Mammary epithelial cell (primary cell): ENCODE measurements around the gene LHX4.

Source experiments
- CTCF ChIP-seq, 2 donors: IDR thresholded peaks in 1 of 2; conservative IDR thresholded peaks in 1 of 2; 2 replicates each; pipeline ENCODE4 v1.5.1; 2011 to 2012; ENCODE audit warnings: inconsistent platforms in 2 of 2, low read length in 2 of 2, mild to moderate bottlenecking in 2 of 2, control low read depth in 1 of 2, low read depth in 1 of 2; ENCODE audit not compliant: insufficient read depth in 1 of 2; ENCODE audit errors: extremely low read depth in 1 of 2
- EZH2 ChIP-seq: IDR thresholded peaks from 2 replicates; pipeline ENCODE4 v1.6.1; 2012; ENCODE audit warnings: low read length, inconsistent platforms, borderline replicate concordance

GRCh38 chr1:180236698-180237509, 6.8 kb downstream of the LHX4 start:
- TF ChIP-seq EZH2 (peak; percentile 46), CTCF (conservative IDR thresholded peaks at IDR 0.05 in 1 of 2, IDR thresholded peaks at IDR 0.05 in 1 of 2; ENCODE audit: extremely low read depth in 1 of 2, insufficient read depth in 1 of 2, low read depth in 1 of 2, low read length in 2 of 2) (no peak)
